ENCODE measurements around the gene MEP1B.

MEP1B gene

DNA sequence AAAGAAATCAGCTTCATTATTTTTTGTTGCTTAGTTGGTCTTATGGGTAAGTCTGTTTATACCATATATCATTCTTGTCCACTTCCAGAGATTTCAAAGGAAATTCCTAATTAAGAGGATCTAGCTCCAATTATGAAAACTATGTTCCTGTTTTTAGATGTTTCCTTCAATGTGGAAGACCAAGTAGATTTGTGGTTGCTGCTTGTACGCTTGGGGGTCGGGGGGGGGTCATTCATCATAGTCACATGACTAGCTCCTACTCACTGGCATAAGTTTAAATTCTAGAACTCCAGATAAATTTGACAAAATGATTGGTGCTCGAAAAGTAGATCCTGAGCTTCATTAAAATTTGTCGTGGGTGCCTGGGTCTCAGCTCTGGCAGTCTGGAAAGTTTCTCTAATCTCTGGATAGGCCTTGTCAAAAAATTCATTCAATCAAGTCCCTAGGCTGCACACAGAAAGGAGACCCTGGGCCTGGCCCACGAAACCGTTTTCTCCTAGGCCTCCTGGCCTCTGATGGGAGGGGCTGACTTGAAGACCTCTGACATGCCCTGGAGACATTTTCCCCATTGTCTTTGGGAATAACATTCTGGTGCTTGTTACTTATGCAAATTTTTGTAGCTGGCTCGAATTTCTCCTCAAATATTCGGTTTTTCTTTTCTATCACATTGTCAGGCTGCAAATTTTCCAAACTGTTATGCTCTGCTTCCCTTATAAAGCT lies 62.5 kb downstream of the MEP1B start:
- TF ChIP-seq, protein P1, sequence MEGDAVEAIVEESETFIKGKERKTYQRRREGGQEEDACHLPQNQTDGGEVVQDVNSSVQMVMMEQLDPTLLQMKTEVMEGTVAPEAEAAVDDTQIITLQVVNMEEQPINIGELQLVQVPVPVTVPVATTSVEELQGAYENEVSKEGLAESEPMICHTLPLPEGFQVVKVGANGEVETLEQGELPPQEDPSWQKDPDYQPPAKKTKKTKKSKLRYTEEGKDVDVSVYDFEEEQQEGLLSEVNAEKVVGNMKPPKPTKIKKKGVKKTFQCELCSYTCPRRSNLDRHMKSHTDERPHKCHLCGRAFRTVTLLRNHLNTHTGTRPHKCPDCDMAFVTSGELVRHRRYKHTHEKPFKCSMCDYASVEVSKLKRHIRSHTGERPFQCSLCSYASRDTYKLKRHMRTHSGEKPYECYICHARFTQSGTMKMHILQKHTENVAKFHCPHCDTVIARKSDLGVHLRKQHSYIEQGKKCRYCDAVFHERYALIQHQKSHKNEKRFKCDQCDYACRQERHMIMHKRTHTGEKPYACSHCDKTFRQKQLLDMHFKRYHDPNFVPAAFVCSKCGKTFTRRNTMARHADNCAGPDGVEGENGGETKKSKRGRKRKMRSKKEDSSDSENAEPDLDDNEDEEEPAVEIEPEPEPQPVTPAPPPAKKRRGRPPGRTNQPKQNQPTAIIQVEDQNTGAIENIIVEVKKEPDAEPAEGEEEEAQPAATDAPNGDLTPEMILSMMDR (IDR thresholded peaks at IDR 0.05; ENCODE audit: insufficient read depth, low read length, poor library complexity, severe bottlenecking) = no peak
- Histone ChIP-seq H3K4me3 (replicated peaks; ENCODE audit: low read depth, low read length) (no peak overlapping the region), H3K27me3 (replicated peaks; ENCODE audit: control insufficient read depth, insufficient read depth, low read length) (no peaks in the 10 kb centered on the region; the same call in 1 of the 2 replicates), H3K36me3 (ENCODE audit: control insufficient read depth, insufficient read depth, low read length) (no peaks in the 10 kb centered on the region)
- DNase-seq (ENCODE audit: extremely low read depth, insufficient read length) = no peak

GRCh38 chr18:32255570-32255969 lies 65.7 kb downstream of the MEP1B start:
- Histone ChIP-seq H3K36me3 (ENCODE audit: control insufficient read depth, insufficient read depth, low read length) (no peaks in the 10 kb centered on the region), H3K27me3 (replicated peaks; ENCODE audit: control insufficient read depth, insufficient read depth, low read length) (no peaks in the 10 kb centered on the region; the same call in 1 of the 2 replicates), H3K4me3 (replicated peaks; ENCODE audit: low read depth, low read length) (no peak overlapping the region)
- DNase-seq (ENCODE audit: extremely low read depth, insufficient read length) = no peak
- TF ChIP-seq, protein P1 (IDR thresholded peaks at IDR 0.05; ENCODE audit: insufficient read depth, low read length, poor library complexity, severe bottlenecking) = no peak

DNA sequence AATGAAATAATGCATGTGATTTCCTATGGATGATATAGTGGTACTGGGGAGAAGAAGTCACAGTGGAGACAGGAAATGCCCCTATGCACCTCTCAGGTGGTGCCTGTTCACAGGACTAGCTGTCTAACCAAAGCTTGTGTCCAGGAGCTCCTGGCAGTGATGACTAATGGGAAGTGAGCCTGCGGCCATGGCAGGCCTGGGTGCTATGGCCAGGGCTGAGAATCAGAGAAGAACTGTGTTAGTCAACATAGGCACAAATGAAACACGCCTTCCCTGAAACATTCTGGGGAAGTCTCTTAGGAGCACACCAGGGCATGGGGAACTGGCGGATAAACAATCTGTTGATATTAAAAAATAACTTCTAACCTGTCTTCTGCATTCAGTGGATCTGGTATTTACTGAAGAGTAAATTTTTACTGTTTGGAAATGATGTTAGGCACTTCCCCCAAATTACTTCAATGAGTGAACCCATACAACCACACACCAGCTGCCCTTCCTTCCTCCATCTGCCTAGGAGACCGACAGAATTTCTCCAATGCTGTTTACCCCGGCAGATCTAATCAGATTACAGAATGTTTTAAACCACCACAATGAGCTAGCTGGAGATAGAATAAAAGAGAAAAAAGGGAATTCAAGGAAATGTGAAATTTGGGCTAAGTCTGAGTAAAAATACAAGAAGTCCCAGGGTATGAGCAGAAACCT lies 67.4 kb downstream of the MEP1B start:
- H3K27me3 ChIP-seq (replicated peaks; ENCODE audit: control insufficient read depth, insufficient read depth, low read length) = no peaks in the 10 kb centered on the region; the same call in 1 of the 2 replicates
- TF ChIP-seq, protein P1 (IDR thresholded peaks at IDR 0.05; ENCODE audit: insufficient read depth, low read length, poor library complexity, severe bottlenecking) = no peak
- no peaks in the 10 kb centered on the region for H3K36me3 ChIP-seq (ENCODE audit: control insufficient read depth, insufficient read depth, low read length)
- no peak for DNase-seq (ENCODE audit: extremely low read depth, insufficient read length)
- H3K4me3 ChIP-seq (replicated peaks; ENCODE audit: low read depth, low read length) = no peak overlapping the region

DNA sequence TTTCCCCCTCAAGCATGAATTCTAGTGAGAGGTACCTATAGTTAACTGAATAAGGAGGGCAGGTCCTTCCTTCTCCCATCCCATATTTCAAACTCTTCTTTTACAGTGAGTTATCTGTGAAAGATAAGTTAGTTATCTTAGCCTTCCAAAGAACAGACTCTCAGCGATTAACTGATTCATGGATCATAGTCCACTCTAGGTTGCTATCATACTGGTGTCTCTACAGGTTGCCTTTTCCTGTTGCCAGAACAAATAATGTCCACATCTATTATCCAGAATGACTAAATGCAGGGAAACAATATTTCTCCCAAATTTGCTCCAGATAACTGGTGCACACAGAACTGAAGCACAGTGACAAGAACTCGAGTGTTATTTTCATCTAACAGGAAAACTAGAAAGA lies 68.3 kb downstream of the MEP1B start:
- Histone ChIP-seq H3K4me3 (replicated peaks; ENCODE audit: low read depth, low read length) (no peak overlapping the region), H3K36me3 (ENCODE audit: control insufficient read depth, insufficient read depth, low read length) (no peaks in the 10 kb centered on the region), H3K27me3 (replicated peaks; ENCODE audit: control insufficient read depth, insufficient read depth, low read length) (no peaks in the 10 kb centered on the region; the same call in 1 of the 2 replicates)
- TF ChIP-seq, protein P1 (IDR thresholded peaks at IDR 0.05; ENCODE audit: insufficient read depth, low read length, poor library complexity, severe bottlenecking) = no peak
- DNase-seq (ENCODE audit: extremely low read depth, insufficient read length) = no peak

GRCh38 chr18:32258558-32259204 lies 68.8 kb downstream of the MEP1B start:
- Histone ChIP-seq H3K4me3 (replicated peaks; ENCODE audit: low read depth, low read length) (no peak overlapping the region), H3K36me3 (ENCODE audit: control insufficient read depth, insufficient read depth, low read length) (no peaks in the 10 kb centered on the region)
- TF ChIP-seq, protein P1 (IDR thresholded peaks at IDR 0.05; ENCODE audit: insufficient read depth, low read length, poor library complexity, severe bottlenecking) = no peak

More at GRCh38 chr18:32258558-32259204, 68.8 kb downstream of the MEP1B start:
- no peak for DNase-seq (ENCODE audit: extremely low read depth, insufficient read length)
- no peaks in the 10 kb centered on the region; the same call in 1 of the 2 replicates for H3K27me3 ChIP-seq (replicated peaks; ENCODE audit: control insufficient read depth, insufficient read depth, low read length)

Data from GM06990 (cell line).